Vagina (tissue), 2 donors: ENCODE data around the gene RINL. TPM values are rescaled to one million over a fixed set of nuclear protein-coding genes. Genes with fewer than 3 reads are reported as not detected.

Source experiments
- DNase-seq, 2 donors: peaks; one replicate each; pipeline ENCODE4 v3.0.0-alpha.2; 2017; ENCODE audit errors: extremely low spot score in 2 of 2
- H3K27ac ChIP-seq: fragments of 200-600 bp; sonication (generic); one replicate; pipeline ENCODE4 v1.5.1; 2019
- H3K27me3 ChIP-seq: fragments of 200-600 bp; sonication (generic); one replicate; pipeline ENCODE4 v1.5.1; 2019
- H3K36me3 ChIP-seq, 2 donors: fragments of 200-600 bp; sonication (generic); one replicate each; pipeline ENCODE4 v1.5.1; 2017 to 2019
- H3K4me1 ChIP-seq: fragments of 200-600 bp; sonication (generic); one replicate; pipeline ENCODE4 v1.5.1; 2019
- H3K4me3 ChIP-seq, 2 donors: fragments of 200-600 bp; sonication (generic); 1 replicate in 1 of 2; 2 replicates in 1 of 2; pipeline ENCODE4 v1.5.1; 2016 to 2019
- H3K9me3 ChIP-seq: fragments of 200-600 bp; sonication (generic); one replicate; pipeline ENCODE4 v1.5.1; 2019
- POLR2A ChIP-seq, 2 donors: fragments of 450-650 bp; IDR thresholded peaks; one replicate each; pipeline ENCODE4 v1.6.1; 2017; ENCODE audit warnings: antibody characterized with exemption in 2 of 2, mild to moderate bottlenecking in 2 of 2, moderate library complexity in 2 of 2
- POLR2AphosphoS5 ChIP-seq, 2 donors: sonication (generic); formaldehyde crosslinking; IDR thresholded peaks; one replicate each; pipeline ENCODE4 v1.9.0; 2017; ENCODE audit warnings: antibody characterized with exemption in 2 of 2, mild to moderate bottlenecking in 2 of 2, low read depth in 1 of 2; ENCODE audit not compliant: insufficient read depth in 1 of 2
- intact Hi-C: fragments of 100-400 bp; cut with DNase I; formaldehyde crosslinking; loops from one replicate; pipeline ENCODE4 v1.15.1; 2023
- total RNA-seq: library from RNA; depleted of rRNA; stranded (reverse); fragments of >200 nt; gene quantifications from one replicate; pipeline ENCODE4 v1.2.3, GENCODE V29; 2016
- TF ChIP-seq, protein P1 (sequence below), 3 experiments: fragments of 450-650 bp in 2 of 3; fragments of 200-600 bp in 1 of 3; sonication (generic) in 1 of 3; IDR thresholded peaks; one replicate each; pipeline ENCODE4 v1.5.1; 2017 to 2019; ENCODE audit warnings: antibody characterized with exemption in 3 of 3, mild to moderate bottlenecking in 2 of 3, moderate library complexity in 2 of 3

The RINL gene
- total RNA-seq, 1 donor from 2014 or later: 7.4 TPM

DNA sequence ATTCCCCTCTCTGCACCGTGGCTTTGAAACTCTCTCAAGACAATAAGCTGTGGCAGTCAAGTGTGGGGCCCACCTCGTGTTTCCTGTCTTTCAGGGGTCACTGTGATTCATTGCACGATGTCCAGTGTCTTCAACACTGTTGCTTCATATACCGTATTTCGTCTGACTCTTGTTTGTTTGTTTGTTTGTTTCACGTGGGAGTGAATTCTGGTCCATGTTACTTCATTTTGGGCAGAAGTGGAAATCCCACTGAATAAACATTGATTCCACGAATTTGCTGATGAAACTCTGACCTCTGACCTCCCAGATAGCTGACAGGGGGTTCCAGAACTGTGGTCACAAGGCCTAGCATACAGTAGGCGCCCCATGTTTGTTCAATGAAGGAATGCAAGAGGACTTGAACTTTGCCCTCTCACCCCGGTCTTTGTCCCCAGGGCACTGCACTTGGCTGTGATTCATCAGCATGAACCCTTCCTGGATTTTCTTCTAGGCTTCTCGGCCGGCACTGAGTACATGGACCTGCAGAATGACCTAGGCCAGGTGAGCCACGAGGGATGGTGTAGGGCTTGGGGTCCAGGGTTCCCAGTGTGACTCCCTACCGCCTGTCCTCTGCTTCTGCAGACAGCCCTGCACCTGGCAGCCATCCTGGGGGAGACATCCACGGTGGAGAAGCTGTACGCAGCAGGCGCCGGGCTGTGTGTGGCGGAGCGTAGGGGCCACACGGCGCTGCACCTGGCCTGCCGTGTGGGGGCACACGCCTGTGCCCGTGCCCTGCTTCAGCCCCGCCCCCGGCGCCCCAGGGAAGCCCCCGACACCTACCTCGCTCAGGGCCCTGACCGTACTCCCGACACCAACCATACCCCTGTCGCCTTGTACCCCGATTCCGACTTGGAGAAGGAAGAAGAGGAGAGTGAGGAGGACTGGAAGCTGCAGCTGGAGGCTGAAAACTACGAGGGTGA, 26.8 kb upstream of the RINL start:
- Histone ChIP-seq H3K4me1 (peaks cover 16% of the 10 kb centered on the region), H3K27me3 (no peaks in the 10 kb centered on the region), H3K36me3 (peaks cover 0 to 22% of the 10 kb centered on the region in 2 donors), H3K9me3 (no peaks in the 10 kb centered on the region), H3K4me3 (no peak overlapping the region), H3K27ac (no peak overlapping the region)
- TF ChIP-seq POLR2AphosphoS5 (IDR thresholded peaks at IDR 0.05; ENCODE audit: insufficient read depth in 1 of 2, low read depth in 1 of 2) (no peak), POLR2A (IDR thresholded peaks at IDR 0.05) (no peak)
- TF ChIP-seq, protein P1, sequence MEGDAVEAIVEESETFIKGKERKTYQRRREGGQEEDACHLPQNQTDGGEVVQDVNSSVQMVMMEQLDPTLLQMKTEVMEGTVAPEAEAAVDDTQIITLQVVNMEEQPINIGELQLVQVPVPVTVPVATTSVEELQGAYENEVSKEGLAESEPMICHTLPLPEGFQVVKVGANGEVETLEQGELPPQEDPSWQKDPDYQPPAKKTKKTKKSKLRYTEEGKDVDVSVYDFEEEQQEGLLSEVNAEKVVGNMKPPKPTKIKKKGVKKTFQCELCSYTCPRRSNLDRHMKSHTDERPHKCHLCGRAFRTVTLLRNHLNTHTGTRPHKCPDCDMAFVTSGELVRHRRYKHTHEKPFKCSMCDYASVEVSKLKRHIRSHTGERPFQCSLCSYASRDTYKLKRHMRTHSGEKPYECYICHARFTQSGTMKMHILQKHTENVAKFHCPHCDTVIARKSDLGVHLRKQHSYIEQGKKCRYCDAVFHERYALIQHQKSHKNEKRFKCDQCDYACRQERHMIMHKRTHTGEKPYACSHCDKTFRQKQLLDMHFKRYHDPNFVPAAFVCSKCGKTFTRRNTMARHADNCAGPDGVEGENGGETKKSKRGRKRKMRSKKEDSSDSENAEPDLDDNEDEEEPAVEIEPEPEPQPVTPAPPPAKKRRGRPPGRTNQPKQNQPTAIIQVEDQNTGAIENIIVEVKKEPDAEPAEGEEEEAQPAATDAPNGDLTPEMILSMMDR (IDR thresholded peaks at IDR 0.05): no peak
- intact Hi-C loops: no loop called here
- DNase-seq: no peak

DNA sequence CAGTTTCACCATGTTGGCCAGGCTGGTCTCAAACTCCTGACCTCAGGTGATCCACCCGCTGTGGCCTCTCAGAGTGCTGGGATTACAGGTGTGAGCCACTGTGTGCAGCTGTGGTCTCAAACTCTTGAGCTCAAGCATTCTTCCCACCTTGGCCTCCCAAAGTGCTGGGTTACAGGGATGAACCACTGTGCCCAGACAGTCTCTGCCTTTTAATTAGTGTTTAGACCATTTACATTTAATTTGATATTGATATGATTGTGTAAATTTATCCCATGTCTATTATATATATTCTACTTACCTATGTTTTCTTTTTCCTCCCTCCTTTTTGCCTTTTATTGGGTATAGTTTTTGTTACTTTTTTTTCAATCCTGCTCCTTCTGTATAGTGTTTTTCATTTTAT, 23.6 kb upstream of the RINL start:
- H3K36me3 ChIP-seq: peaks cover 0 to 10% of the 10 kb centered on the region in 2 donors

DNA sequence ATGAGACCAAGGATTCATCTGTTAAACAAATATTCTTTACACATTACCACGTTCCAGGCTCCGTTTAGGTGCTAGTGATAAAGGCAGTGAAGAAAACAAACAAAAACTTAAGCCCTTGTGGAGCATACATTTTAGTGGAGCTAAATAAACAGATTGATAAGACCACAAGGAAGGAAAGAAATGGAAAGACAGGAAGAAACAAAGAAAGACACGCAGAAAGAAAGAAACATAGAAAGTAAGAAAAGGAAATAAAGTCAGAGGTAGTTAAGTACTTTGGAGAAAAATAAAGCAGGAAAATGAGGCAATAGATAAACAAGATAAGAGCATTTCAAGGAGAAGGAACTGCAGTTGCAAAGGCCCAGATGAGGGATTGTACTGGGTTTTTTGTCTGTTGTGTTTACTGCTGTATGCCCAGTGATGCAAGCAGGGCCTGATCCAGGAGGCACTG, 22.7 kb upstream of the RINL start:
- peaks cover 35% of the 10 kb centered on the region for H3K4me1 ChIP-seq
- H3K9me3 ChIP-seq: no peaks in the 10 kb centered on the region
- H3K4me3 ChIP-seq: peak overlapping the region; percentile 66 to 96
- H3K27me3 ChIP-seq: no peaks in the 10 kb centered on the region
- H3K27ac ChIP-seq: no peak overlapping the region
- peaks cover 0 to 9% of the 10 kb centered on the region in 2 donors for H3K36me3 ChIP-seq
- DNase-seq: no peak
- TF ChIP-seq POLR2A (IDR thresholded peaks at IDR 0.05): no peak
- no peak for TF ChIP-seq POLR2AphosphoS5 (IDR thresholded peaks at IDR 0.05; ENCODE audit: insufficient read depth in 1 of 2, low read depth in 1 of 2)
- TF ChIP-seq, protein P1 (IDR thresholded peaks at IDR 0.05): no peak
- intact Hi-C loops: no loop called here

More for the DNA sequence above, 23.6 kb upstream of the RINL start:
- no peak for TF ChIP-seq POLR2AphosphoS5 (IDR thresholded peaks at IDR 0.05; ENCODE audit: insufficient read depth in 1 of 2, low read depth in 1 of 2)
- TF ChIP-seq POLR2A (IDR thresholded peaks at IDR 0.05): no peak
- TF ChIP-seq, protein P1 (IDR thresholded peaks at IDR 0.05): no peak
- DNase-seq: no peak
- Histone ChIP-seq H3K4me3 (no peak overlapping the region), H3K4me1 (peaks cover 35% of the 10 kb centered on the region), H3K9me3 (no peaks in the 10 kb centered on the region), H3K27ac (no peak overlapping the region), H3K27me3 (no peaks in the 10 kb centered on the region)
- intact Hi-C loops: no loop called here

DNA sequence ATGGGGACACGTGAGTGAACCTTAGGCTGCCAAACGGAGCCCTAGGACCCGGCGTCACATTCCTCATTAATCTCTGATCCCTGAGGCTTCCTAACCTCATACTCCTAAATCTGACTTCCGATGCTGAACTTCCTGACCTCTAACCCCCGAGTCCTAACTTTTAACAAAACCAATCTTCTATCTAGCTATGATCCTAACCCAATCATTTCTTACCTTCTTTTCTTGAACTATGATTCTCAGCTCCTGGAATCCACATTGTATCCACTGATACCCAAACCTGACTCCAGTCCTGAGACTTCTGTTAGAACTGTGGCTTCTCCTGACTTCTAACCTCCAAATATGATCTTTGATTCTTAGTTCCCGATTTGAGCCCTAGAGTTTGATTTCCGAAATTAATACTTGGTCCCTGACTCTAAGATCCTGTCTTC, 22.1 kb upstream of the RINL start:
- peak overlapping the region; percentile 66 to 96 for H3K4me3 ChIP-seq
- H3K4me1 ChIP-seq: peaks cover 35% of the 10 kb centered on the region
- TF ChIP-seq POLR2A (IDR thresholded peaks at IDR 0.05): no peak
- TF ChIP-seq POLR2AphosphoS5 (IDR thresholded peaks at IDR 0.05; ENCODE audit: insufficient read depth in 1 of 2, low read depth in 1 of 2): no peak
- TF ChIP-seq, protein P1 (IDR thresholded peaks at IDR 0.05): no peak
- peak overlapping the region; percentile 93 for H3K27ac ChIP-seq
- DNase-seq: no peak
- intact Hi-C loops: no loop called here
- H3K9me3 ChIP-seq: no peaks in the 10 kb centered on the region
- H3K27me3 ChIP-seq: no peaks in the 10 kb centered on the region
- peaks cover 0 to 4% of the 10 kb centered on the region in 2 donors for H3K36me3 ChIP-seq
